DND-41 (cell line): Measurements from ENCODE around the gene PNPLA8.

Experiments used
- ATAC-seq: fragments of 200-7000 bp; cut with Tn5 transposase; 3 replicates; pipeline ENCODE4 v1.9.1; 2021; ENCODE audit warnings: low read depth; ENCODE audit not compliant: insufficient read depth
- DNase-seq: peaks from one replicate; pipeline ENCODE4 v3.0.0-alpha.2; 2020
- H2AFZ ChIP-seq: 2 replicates; pipeline ENCODE4 v1.6.0; 2012; ENCODE audit warnings: low read depth, low read length
- H3K27ac ChIP-seq: 2 replicates; pipeline ENCODE4 v1.5.1; 2012; ENCODE audit warnings: low read length, inconsistent platforms
- H3K27me3 ChIP-seq: fragments of 200-600 bp; sonication (generic); 2 replicates; pipeline ENCODE4 v1.6.0; 2012; ENCODE audit warnings: low read length, mild to moderate bottlenecking, inconsistent platforms; ENCODE audit not compliant: insufficient read depth, poor library complexity
- H3K36me3 ChIP-seq: 2 replicates; pipeline ENCODE4 v1.5.1; 2012; ENCODE audit warnings: low read length, inconsistent platforms; ENCODE audit not compliant: insufficient read depth
- H3K4me1 ChIP-seq: 2 replicates; pipeline ENCODE4 v1.5.1; 2012; ENCODE audit warnings: mild to moderate bottlenecking, low read length; ENCODE audit not compliant: insufficient read depth
- H3K4me2 ChIP-seq: 2 replicates; pipeline ENCODE4 v1.6.0; 2012; ENCODE audit warnings: mild to moderate bottlenecking, moderate library complexity, low read length, inconsistent platforms; ENCODE audit not compliant: insufficient read depth
- H3K4me3 ChIP-seq, 2 experiments: fragments of 200-600 bp in 1 of 2; shearing (Covaris generic) in 1 of 2; 2 replicates each; pipeline ENCODE4 v1.5.1; 2012 to 2016; ENCODE audit warnings: inconsistent platforms in 2 of 2, low read length in 2 of 2, mild to moderate bottlenecking in 2 of 2, low read depth in 1 of 2, moderate library complexity in 1 of 2
- H3K79me2 ChIP-seq: 2 replicates; pipeline ENCODE4 v1.6.0; 2012; ENCODE audit warnings: low read length, inconsistent platforms; ENCODE audit not compliant: insufficient read depth
- H3K9ac ChIP-seq: 2 replicates; pipeline ENCODE4 v1.6.0; 2012; ENCODE audit warnings: low read depth, mild to moderate bottlenecking, inconsistent platforms, low read length, moderate library complexity
- H3K9me3 ChIP-seq: 2 replicates; pipeline ENCODE4 v1.5.1; 2012; ENCODE audit warnings: low read length, moderate library complexity, mild to moderate bottlenecking, inconsistent platforms; ENCODE audit not compliant: insufficient read depth, severe bottlenecking
- H4K20me1 ChIP-seq: 2 replicates; pipeline ENCODE4 v1.6.0; 2012; ENCODE audit warnings: low read length; ENCODE audit not compliant: insufficient read depth
- EZH2 ChIP-seq: IDR thresholded peaks from 3 replicates; pipeline ENCODE4 v1.6.1; 2012; ENCODE audit warnings: borderline replicate concordance, low read depth, mild to moderate bottlenecking, moderate library complexity, low read length, inconsistent platforms; ENCODE audit not compliant: severe bottlenecking
- TF ChIP-seq, protein P1 (sequence below): IDR thresholded peaks from 2 replicates; pipeline ENCODE4 v1.5.1; 2012; ENCODE audit warnings: borderline replicate concordance, low read length, moderate library complexity, mild to moderate bottlenecking; ENCODE audit not compliant: poor library complexity, severe bottlenecking; ENCODE audit errors: extremely low read depth

PNPLA8 gene

DNA sequence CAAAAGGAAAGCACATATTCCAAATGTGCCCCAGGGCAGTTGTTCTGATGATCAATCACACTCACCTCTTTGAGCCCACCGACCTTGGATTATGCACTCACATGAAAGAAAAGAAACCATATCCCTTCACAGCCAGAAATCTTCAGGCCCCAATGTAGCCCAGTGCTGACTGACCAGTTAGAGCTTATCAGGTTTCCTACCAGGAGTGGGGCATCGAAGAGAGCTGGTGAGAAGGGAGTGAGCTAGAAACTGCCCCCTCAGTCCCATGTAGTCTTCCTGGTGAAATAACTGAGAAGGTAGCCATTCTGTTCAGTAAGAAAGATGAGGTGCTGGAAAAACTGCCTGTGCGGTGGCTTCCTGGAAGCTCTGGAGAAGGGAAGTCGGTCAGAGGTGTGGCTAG, 101.9 kb downstream of the PNPLA8 start:
- Histone ChIP-seq H3K4me3 (no peak overlapping the region), H3K27me3 (peaks cover 14% of the 10 kb centered on the region), H3K4me1 (no peaks in the 10 kb centered on the region), H4K20me1 (no peaks in the 10 kb centered on the region), H3K4me2 (no peak overlapping the region), H3K9ac (no peak overlapping the region), H3K9me3 (no peaks in the 10 kb centered on the region), H3K79me2 (no peaks in the 10 kb centered on the region), H2AFZ (no peak overlapping the region), H3K27ac (no peak overlapping the region), H3K36me3 (no peaks in the 10 kb centered on the region)
- DNase-seq (no peak), ATAC-seq (no peak)
- no peak for TF ChIP-seq EZH2
- TF ChIP-seq, protein P1, sequence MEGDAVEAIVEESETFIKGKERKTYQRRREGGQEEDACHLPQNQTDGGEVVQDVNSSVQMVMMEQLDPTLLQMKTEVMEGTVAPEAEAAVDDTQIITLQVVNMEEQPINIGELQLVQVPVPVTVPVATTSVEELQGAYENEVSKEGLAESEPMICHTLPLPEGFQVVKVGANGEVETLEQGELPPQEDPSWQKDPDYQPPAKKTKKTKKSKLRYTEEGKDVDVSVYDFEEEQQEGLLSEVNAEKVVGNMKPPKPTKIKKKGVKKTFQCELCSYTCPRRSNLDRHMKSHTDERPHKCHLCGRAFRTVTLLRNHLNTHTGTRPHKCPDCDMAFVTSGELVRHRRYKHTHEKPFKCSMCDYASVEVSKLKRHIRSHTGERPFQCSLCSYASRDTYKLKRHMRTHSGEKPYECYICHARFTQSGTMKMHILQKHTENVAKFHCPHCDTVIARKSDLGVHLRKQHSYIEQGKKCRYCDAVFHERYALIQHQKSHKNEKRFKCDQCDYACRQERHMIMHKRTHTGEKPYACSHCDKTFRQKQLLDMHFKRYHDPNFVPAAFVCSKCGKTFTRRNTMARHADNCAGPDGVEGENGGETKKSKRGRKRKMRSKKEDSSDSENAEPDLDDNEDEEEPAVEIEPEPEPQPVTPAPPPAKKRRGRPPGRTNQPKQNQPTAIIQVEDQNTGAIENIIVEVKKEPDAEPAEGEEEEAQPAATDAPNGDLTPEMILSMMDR = no peak

DNA sequence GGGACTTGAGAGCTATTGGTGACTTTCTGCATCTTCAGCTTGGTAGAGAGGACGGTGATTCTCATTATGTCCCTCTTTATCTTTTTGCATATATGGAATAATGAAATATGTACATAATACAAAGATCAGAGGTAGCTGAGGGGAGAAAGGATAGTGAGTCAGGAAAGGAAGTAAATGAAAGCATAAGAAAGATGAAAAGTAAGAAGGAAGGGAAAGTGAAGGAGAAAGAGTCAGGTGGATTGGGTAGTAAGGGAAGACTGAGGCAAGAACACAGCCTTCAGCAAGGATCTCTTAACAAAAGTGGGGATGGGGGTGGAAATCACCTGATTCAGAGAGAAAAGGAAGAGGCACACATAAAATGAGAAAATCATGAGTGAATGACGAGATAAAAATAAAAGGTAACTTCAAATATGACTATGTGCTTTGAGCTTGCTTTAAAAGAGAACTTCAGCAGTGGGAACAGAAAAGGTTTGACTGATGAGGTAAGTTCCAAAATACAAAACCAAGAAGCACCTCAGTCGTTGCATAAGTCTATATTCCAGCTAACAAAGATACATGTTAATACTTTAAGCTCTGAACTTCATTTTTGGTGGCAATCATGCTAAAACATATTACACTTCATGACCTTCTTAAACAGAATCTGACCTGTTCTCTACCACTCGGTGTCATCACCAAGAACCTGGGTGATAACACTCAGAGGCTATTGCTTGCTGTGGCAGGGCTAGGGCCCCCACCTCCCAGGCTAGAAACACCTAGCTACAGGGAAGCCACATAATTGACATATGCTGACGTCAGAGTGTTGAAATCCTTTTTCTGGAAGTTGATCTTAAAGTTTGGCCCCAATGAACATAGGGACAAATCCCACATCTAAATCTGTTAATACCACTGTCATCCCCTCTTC, 102.6 kb downstream of the PNPLA8 start:
- no peak overlapping the region for H3K4me2 ChIP-seq
- peaks cover 14% of the 10 kb centered on the region for H3K27me3 ChIP-seq
- H3K4me3 ChIP-seq = no peak overlapping the region
- H3K9ac ChIP-seq = no peak overlapping the region
- no peaks in the 10 kb centered on the region for H3K9me3 ChIP-seq
- no peak for TF ChIP-seq EZH2
- TF ChIP-seq, protein P1 = no peak
- H3K79me2 ChIP-seq = no peaks in the 10 kb centered on the region
- no peaks in the 10 kb centered on the region for H3K36me3 ChIP-seq
- no peak for DNase-seq
- H3K27ac ChIP-seq = no peak overlapping the region
- no peaks in the 10 kb centered on the region for H3K4me1 ChIP-seq
- no peak overlapping the region for H2AFZ ChIP-seq
- no peak for ATAC-seq
- no peaks in the 10 kb centered on the region for H4K20me1 ChIP-seq

DNA sequence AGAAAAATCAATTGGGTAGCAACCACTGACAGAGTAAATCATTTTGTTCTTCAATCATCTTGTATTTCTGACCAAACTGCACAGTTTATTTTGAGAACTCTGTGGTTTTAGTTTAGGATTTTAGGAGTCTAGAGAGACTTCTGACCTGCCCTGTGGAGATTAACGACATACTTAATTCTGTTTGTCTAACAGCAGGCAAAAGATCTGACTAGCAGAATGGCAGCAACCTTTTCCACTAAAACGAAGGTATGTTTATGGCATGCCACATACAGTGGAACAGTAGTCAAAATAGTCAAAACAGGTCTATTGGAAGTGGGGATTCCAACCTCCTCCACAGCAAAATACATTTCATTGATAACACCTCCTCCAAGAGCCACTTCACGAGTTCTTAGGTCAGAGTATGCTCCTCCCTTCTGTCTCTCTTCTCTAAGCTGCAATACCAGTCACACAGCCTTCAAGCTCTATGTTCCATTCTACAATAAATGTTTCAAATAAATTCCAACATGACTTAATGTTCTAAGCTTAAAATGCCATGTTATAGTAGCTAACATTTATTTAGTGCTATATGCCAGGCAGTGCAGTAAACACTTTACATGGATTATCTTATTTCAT, 104.1 kb downstream of the PNPLA8 start:
- Histone ChIP-seq H3K79me2 (no peaks in the 10 kb centered on the region), H2AFZ (no peak overlapping the region), H3K4me2 (no peak overlapping the region), H3K27me3 (peaks cover 7% of the 10 kb centered on the region), H3K4me3 (no peak overlapping the region), H3K4me1 (no peaks in the 10 kb centered on the region), H3K36me3 (no peaks in the 10 kb centered on the region), H3K27ac (no peak overlapping the region), H3K9ac (no peak overlapping the region), H4K20me1 (no peaks in the 10 kb centered on the region), H3K9me3 (no peaks in the 10 kb centered on the region)
- ATAC-seq (no peak), DNase-seq (no peak)
- no peak for TF ChIP-seq EZH2
- TF ChIP-seq, protein P1 = no peak
